Midbrain (tissue), 1 donor: ENCODE data around the gene NUTM1.
"Not testable (repeated sequence)": the region's sequence is repeated elsewhere in the genome, so short reads cannot be mapped to it uniquely, and the experiment has no call there.

Source experiments
- DNase-seq: peaks from one replicate; lab custom pipeline; 2025; lab: John Stamatoyannopoulos, UW

The NUTM1 gene

DNA sequence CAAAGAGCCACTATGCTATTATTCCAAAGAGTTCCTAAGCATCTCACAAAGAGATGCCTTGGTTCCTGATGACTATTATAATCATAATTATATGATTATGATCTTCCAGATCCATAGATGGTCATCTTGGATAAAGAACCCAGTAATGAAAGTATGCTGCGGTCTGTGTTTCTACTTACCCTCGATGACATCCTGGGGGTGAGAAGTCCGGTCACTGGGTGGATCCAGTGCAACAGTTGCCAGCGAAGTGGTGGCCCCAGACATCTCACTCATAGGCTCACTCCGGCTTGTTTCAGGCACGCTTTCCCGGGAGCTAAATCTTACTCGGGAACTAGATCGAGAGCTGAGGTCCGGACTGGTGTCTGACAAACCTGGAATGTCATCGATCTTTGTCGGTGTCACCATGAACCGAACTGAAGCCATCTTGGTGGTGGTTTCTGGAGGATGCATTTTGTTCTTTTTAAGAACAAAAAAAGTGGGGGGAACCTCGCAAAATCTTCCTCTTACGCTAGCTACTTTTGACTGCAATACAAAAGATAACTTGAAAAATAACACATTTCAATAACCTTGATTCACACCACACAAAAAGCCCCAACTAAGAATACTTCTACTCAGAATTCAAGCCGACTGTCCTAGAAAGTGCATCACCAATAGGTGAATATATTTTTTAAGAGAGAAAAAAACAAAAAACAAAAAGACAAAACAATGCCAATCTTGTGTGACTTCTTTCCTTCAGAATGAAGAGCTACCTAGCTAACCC is 6.7 kb upstream of the NUTM1 start:
- no peak for DNase-seq

DNA sequence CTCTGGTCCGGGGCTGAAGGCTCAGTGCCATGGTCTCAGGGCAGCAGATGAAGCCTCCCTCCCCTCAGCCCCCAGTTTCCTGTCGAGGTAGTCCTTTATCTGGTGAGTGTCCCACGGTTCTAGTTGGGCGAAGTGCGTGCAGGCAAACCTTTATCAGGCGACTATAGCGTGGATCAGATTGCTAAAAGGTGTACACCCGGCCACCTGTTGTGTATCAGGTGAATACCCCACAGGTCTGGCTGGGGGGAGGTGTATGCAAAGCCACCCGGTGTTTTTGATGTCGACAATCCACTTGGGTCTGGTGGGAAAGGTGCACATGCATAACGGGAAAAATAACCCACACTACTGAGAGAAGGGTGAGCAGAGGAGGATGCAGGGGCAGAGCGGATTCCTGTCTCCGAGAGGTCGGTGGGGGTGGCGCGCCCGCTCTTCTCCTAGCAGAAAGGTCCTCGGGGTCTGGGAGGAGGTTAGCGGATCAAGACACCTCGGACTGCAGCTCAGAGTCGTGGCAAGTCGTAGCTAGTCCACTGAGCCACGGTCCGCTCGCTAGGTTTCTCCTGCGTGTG is 6.0 kb upstream of the NUTM1 start:
- no peak for DNase-seq

DNA sequence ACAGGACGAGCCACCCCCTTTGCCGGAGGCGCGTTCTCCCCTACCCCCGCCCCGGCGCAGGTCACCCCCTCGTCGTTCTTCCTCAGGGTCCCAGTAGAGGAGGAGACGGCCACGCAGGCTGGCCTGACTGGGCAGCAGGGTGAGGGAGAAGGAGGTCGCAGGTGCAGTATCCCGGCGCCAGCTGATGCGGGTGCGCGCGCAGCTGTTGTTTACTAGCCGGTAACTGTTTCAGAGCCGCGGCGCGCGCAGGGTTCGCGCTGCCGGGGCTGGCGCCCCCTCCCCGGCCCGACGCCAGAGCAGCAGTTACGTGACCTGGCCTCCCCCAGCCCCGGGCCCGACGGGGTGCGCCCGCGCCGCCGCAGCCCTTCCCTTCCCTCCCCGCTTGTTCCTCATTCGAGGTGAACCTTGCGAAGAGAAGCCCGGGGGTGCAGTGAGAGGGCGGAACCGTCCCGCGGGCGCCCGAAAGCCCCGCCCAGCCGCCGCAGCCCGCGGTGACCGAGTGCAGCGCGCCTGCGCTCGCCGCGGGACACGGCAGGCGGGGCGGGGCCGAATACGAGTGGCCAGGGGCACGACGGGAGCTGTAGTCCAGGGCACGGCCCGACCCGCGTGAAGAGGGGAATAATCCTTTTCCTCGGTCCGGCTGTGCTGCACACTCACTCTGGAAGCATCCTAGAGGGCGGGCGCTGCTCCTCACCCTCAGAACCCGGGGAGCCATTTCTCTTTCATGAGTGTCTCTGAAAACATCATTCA is 5.4 kb upstream of the NUTM1 start, which contains the start of gene SLC12A6:
Gene SLC12A6 (minus strand): TSS at position 225 of the 750 bp plus-strand sequence. CDS start 1,101 bp downstream, outside the sequence.
- DNase-seq, result peak; percentile 92

DNA sequence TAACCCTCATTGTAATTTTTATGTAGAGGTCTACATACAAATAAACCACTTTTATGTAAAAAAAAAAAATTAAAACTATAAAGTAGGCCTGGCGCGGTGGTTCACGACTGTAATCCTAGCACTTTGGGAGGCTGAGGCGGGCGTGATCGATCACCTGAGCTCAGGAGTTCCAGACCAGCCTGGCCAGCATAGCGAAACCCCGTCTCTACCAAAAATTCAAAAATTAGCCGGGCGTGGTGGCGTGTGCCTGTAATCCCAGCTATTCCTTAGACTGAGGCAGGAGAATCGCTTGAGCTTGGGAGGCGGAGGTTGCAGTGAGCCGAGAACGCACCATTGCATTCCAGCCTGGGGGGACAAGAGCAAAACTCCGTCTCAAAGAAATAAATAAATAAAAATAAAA is 4.8 kb upstream of the NUTM1 start:
- DNase-seq, result no peak

DNA sequence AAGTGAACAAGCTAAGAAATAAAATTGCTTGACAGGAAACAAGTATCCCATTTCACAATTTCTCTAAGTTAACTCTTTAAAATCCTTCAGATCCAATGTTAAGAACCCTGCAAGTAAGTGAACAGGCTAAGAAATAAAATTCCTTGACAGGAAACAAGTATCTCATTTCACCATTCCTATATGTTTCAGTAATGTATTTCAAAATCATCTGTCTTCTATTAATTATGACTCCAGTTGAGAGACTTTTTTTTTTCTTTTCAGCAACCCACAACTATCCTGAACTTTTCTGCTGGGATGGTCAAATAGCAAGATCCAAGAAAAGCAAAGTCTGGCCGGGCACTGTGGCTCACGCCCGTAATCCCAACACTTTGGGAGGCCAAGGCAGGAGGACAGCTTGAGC is 3.2 kb upstream of the NUTM1 start:
- DNase-seq, result no peak

DNA sequence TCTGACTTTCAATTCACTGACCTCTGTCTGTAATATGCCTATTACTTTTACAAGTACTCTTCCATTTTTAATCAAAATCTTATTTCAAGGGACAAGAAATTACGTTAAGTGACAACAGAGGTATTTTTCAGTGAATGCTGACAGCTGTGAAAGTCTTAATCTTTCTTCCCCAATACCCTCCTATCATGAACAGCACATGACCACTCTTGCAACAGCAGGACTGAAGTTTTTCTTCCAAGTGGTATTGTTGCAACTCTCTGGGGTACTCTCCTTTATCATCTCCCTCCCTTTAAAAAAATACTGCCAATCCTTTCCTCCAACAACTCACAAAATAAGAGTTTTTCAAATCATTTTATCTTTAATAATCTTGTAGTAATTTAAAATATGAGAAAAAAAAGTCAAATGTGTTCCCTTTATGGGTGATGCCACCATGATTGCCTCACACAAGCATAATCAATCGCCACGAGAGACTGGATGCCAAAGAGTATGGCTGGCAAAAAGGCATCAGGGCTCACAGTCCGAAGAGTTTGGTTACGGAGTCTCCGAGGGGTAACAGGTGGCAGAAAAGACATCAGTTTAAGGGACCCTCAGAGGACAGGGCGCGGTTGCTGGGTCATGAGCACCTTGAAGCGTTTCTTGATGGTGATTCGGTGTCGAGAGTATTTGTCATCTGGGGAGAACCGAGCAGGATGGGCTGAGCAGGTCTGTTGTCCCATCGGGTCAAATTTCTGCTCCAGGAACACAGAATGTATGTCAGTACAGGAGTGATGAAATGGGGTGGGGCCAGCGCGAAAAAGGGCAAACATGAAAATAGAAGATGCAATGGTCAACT is 1.5 kb upstream of the NUTM1 start:
- DNase-seq, result no peak

DNA sequence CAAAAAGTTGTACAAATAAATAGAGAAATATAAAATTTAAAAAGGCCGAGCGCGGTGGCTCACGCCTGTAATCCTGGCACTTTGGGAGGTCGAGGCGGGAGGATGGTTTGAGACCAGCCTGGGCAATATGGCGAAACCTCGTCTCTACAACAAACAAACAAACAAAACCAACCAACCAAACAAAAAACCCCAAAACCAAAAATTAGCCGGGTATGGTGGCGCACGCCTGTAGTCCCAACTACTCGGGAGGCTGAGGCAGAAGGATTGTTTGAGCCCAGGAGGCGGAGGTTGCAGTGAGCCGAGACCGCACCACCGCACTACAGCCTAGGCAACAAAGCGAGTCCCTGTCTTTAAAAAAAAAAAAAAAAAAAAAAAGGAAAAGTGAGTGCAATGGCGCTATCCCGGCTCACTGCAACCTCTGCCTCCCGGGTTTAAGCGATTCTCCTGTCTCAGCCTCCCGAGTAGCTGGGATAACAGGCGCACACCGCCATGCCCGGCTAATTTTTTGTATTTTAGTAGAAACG is 840 bp upstream of the NUTM1 start:
- DNase-seq, result not testable (repeated sequence)

DNA sequence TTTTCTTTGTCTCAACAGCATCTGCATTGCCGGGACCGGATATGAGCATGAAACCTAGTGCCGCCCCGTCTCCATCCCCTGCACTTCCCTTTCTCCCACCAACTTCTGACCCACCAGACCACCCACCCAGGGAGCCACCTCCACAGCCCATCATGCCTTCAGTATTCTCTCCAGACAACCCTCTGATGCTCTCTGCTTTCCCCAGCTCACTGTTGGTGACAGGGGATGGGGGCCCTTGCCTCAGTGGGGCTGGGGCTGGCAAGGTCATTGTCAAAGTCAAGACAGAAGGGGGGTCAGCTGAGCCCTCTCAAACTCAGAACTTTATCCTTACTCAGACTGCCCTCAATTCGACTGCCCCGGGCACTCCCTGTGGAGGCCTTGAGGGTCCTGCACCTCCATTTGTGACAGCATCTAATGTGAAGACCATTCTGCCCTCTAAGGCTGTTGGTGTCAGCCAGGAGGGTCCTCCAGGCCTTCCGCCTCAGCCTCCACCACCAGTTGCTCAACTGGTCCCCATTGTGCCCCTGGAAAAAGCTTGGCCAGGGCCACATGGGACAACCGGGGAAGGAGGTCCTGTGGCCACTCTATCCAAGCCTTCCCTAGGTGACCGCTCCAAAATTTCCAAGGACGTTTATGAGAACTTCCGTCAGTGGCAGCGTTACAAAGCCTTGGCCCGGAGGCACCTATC is 5.0 kb downstream of the NUTM1 start:
- DNase-seq, result no peak

DNA sequence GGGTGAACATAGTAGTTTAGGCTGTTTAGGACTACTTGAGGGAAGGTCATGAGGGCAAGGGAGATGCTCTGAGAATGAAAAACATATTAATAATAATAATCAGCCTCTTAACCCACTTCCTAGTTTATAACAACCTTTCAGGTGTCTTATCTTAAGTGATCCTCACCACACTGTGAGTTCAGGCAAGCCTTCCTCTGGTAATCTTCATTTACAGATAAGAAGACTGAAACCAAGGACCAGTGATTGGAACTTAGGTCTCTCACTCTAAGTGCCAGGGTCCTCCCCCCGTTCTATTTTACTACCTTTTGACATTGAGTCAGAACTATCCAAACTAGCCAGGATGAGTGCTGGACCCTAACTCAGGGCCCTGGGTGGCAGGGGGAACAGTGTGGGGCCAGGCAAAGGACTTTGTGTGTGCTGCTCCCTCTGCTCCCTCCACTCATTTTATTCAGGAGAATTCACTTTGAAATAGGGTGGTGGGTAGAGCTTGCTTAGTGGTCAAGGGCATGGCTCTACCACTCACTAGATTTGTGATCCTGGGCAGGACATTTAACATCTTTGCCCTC is 5.7 kb downstream of the NUTM1 start:
- DNase-seq, result no peak

DNA sequence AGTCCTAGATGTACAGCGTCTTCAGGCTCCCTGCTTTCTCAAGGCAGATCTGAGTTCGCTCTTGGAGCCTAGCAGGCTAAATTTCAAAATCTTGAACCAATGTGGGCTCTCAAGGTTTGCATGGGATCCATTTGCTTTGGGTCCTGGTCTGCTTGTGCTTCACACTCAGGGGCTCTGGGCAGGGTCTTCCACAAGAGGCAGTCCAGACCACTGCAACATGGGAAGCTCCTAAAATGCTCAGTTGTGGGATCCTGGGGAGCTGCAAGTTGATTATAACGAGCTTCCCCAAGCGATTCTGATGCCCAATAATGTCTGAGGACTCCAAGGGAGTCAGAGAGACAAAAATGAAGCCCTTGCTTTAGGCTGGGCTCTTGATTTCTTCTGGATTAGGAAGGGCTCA is 6.7 kb downstream of the NUTM1 start:
- no peak for DNase-seq

DNA sequence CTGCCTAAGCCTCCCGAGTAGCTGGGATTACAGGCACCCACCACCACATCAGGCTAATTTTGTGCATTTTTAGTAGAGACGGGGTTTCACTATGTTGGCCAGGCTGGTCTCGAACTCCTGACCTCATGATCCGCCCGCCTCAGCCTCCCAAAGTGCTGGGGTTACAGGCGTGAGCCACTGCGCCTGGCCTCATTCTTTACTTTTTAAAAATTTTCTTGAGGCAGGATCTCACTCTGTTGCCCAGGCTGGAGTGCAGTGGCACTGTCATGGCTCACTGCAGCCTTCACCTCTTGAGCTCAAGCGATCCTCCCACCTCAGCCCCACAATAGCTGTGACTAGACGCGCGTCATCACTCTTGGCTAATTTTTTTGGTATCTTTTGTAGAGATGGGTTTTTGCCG is 9.9 kb downstream of the NUTM1 start:
- DNase-seq, result not testable (repeated sequence)

DNA sequence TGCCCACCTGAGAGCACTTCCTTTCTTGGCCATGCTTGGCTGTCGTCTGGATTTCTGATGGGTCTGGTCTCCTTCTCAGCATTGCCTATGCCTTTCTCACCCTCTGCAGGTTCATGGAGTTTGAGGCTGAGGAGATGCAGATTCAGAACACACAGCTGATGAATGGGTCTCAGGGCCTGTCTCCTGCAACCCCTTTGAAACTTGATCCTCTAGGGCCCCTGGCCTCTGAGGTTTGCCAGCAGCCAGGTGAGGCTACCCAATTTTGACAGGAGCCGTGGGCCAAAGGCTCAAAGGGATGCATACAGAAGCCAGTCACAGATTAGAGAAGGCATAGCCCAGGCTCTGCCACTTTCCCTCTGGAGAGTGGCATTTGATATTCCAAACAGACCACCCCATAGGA is 10.5 kb downstream of the NUTM1 start:
- DNase-seq, result no peak

DNA sequence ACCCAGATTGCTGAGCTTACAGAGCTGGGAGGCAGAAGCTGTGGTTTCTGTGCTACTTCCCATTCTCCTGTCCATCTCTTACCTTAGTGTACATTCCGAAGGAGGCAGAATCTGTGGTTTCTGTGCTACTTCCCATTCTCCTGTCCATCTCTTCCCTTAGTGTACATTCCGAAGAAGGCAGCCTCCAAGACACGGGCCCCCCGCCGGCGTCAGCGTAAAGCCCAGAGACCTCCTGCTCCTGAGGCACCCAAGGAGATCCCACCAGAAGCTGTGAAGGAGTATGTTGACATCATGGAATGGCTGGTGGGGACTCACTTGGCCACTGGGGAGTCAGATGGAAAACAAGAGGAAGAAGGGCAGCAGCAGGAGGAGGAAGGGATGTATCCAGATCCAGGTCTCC is 11.2 kb downstream of the NUTM1 start:
- no peak for DNase-seq

DNA sequence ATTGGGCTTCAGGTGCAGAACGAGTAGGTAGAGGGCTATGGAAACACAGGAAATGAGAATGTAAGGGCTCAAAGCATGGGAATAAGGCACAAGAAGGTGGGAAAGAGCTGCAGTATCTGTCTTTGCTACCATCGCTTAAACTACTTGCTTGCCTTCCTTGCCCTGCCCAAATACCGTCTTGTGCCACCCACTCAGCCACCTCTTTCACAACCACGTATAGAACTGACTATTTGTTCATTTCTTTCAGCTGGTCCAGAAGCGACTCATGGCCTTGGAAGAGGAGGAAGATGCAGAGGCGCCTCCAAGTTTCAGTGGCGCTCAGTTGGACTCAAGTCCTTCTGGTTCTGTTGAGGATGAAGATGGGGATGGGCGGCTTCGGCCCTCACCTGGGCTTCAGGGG is 12.1 kb downstream of the NUTM1 start:
- no peak for DNase-seq

DNA sequence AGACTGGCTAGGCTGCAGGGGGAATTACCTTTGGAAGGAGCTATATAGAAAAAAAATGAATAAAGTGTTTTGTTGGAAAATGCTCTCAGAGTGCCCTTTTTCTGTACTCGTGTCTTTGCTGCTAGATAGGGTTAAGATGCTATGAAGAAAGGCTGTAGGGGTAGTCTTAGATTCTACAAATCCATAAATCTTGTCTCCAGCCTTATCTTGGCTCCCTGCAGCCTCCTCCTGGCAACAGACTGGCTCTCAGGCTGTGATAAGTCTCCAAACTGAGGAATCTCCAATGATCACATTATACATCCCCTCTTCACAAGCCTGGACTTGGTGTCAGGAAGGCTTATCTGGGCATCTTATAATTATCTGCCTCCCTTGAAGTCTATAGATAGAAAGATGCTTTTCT is 14.5 kb downstream of the NUTM1 start:
- no peak for DNase-seq

DNA sequence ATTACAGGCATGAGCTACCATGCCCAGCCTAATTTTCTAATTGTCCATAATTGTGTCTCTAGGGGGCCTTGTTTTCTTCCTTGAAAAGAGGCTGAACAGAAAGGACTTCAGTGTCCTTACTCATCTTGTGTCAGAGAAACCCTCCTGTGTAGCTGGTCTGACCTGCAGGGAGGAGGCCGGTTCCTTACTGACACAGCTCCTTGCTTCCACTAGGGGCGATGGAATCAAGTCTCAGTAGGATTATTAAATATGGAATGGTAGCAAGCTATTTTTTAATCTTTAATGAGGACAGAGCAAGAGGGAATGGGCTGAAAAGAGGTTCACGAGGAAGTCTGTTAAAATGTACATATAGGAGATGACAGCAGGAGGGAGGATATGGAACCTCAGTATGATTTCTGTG is 15.3 kb downstream of the NUTM1 start:
- DNase-seq, result no peak

DNA sequence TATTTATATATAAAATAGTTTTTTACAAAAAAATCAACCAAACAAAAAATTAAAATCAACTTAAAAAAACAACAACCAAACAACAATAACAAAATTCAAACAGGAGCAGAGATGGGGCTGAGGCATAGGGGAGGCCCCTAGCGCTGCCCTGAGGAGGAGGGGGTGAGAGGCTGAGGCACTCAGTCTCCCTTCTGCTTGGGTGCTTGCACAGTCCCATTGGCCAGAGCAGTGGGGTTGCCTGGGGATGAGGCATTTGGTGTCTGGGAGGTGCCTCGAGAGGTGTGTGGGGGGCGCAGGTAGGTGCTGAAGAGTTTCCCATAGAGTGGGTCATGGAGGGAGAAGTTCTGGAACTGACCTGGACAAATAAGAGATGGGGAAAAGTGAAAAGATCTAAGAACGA is 15.8 kb downstream of the NUTM1 start:
- no peak for DNase-seq

DNA sequence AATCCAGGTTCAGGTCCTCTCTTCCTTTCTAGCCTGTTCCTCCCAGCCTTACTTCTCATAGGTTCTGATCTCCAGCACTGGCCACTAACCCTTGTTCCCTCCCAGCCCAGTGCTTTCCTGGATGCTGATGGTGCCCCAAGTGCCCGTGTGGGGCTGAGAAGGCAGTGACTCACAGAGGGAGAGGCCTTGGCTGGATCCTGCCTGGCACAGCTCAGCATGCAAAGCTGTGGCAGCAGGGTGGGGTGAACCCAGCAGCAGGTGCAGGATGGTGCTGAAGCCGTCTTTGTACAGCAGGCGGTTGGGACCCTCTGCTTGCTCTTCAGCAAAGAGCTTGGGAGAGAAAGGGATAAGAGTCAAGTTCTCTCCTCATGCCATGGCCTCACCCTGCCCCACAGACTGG is 16.3 kb downstream of the NUTM1 start:
- DNase-seq, result no peak

DNA sequence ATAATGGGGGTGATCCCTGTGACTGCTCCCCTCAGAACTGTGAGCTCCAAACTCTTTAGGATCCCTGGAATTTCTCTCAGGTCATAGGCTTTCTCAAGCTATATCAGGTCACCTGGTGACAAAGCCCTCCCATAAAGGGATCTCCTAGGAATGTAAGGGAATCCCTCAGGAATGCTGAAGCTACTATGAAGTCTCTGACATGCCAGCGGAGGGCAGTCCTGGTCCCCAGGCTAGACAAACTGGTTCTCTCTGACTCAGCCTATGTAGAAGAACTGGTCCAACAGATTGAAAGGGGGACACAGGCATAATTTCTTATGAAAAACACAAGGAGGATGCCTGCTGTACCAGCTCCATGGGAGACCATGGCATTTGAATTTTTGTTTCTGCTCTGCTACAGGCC is 17.2 kb downstream of the NUTM1 start:
- DNase-seq, result no peak

DNA sequence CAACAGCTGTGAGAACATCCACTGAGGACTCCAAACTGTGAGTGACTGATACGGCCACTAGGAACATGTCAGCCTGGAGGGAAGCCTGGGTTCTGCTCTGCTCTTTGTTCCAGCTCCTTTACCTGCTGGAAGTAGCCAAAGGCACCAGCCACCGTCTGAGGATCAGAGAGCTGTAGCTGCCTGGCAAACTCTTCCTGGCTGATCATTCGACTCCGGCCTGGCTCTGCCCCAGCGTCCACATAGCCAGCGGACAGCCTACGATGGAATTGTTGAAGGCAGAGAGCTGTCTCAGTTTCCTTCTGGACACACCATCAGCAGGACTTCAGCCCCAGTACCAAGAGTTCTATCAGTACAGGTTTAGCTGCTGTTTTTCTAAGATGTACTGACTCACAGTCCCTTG is 18.2 kb downstream of the NUTM1 start:
- no peak for DNase-seq
